Vagina (tissue), 2 donors: ENCODE measurements around the gene CD6.

Experiments
- POLR2A ChIP-seq, 2 donors: fragments of 450-650 bp; IDR thresholded peaks; one replicate each; pipeline ENCODE4 v1.6.1; 2017; ENCODE audit warnings: antibody characterized with exemption in 2 of 2, mild to moderate bottlenecking in 2 of 2, moderate library complexity in 2 of 2
- POLR2AphosphoS5 ChIP-seq, 2 donors: sonication (generic); formaldehyde crosslinking; IDR thresholded peaks; one replicate each; pipeline ENCODE4 v1.9.0; 2017; ENCODE audit warnings: antibody characterized with exemption in 2 of 2, mild to moderate bottlenecking in 2 of 2, low read depth in 1 of 2; ENCODE audit not compliant: insufficient read depth in 1 of 2
- TF ChIP-seq, protein P1 (sequence below), 3 experiments: fragments of 450-650 bp in 2 of 3; fragments of 200-600 bp in 1 of 3; sonication (generic) in 1 of 3; IDR thresholded peaks; one replicate each; pipeline ENCODE4 v1.5.1; 2017 to 2019; ENCODE audit warnings: antibody characterized with exemption in 3 of 3, mild to moderate bottlenecking in 2 of 3, moderate library complexity in 2 of 3

DNA sequence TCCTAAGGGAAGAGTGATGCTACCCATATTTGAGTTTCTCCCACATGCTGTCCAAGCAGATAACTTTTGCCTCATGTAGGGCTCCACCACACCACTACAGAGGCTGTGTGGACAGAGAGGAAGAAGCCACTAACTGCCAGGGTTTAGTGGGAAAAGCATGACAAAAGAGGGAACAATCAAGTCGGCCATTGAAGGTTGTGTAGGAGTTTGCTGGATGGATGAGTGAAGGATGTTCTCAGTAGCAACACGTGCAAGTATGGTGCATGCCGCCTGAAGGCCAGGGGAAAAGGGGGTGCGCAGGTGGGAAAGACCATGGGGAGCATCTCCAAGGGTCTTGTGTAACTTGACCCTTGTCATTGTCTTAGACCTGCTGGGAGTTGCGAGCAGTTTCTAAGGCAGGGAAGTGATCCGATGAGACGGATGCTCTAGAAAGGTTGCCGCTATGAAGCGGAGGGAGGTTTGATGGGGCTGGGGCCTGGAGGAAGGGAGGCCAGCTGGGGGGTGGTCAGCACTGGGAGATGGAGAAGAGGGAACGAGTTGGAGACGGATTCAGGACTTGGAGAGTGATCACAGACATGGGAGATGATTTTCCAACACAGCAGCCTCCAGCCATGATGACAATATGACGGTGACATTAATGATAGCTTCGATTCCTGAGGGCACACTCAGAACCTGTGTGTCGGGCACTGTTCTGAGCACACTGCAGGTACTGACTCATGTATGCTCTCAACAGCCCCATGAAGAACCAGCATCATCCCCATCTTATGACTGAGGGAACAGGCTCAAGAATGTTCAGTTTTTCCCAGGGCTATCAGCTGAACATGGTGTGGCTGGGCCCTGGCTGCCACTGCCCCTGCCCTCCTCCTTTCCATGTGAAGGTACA lies 53.7 kb downstream of the CD6 start:
- TF ChIP-seq, protein P1, sequence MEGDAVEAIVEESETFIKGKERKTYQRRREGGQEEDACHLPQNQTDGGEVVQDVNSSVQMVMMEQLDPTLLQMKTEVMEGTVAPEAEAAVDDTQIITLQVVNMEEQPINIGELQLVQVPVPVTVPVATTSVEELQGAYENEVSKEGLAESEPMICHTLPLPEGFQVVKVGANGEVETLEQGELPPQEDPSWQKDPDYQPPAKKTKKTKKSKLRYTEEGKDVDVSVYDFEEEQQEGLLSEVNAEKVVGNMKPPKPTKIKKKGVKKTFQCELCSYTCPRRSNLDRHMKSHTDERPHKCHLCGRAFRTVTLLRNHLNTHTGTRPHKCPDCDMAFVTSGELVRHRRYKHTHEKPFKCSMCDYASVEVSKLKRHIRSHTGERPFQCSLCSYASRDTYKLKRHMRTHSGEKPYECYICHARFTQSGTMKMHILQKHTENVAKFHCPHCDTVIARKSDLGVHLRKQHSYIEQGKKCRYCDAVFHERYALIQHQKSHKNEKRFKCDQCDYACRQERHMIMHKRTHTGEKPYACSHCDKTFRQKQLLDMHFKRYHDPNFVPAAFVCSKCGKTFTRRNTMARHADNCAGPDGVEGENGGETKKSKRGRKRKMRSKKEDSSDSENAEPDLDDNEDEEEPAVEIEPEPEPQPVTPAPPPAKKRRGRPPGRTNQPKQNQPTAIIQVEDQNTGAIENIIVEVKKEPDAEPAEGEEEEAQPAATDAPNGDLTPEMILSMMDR (IDR thresholded peaks at IDR 0.05) = no peak
- TF ChIP-seq POLR2A (IDR thresholded peaks at IDR 0.05) = no peak
- TF ChIP-seq POLR2AphosphoS5 (IDR thresholded peaks at IDR 0.05; ENCODE audit: insufficient read depth in 1 of 2, low read depth in 1 of 2) = no peak
